Aorta (tissue), 5 donors: Measurements from ENCODE around the gene RASA3. TPM values are rescaled to one million over a fixed set of nuclear protein-coding genes. Genes with fewer than 3 reads are reported as not detected.

ENCODE experiments used
- ATAC-seq: fragments of 200-7000 bp; cut with Tn5 transposase; one replicate; pipeline ENCODE4 v1.9.1; 2022; ENCODE audit warnings: moderate library complexity; ENCODE audit not compliant: low FRiP score
- DNase-seq, 2 donors: peaks; one replicate each; pipeline ENCODE4 v3.0.0-alpha.2; 2020
- H3K27ac ChIP-seq, 2 donors: one replicate each; pipeline ENCODE4 v1.5.1; 2013; ENCODE audit warnings: low read length in 2 of 2, mild to moderate bottlenecking in 2 of 2, moderate library complexity in 2 of 2, control low read depth in 1 of 2, inconsistent platforms in 1 of 2, low read depth in 1 of 2
- H3K27me3 ChIP-seq, 2 donors: one replicate each; pipeline ENCODE4 v1.6.1; 2013; ENCODE audit warnings: control low read depth in 1 of 2, low read length in 1 of 2, mild to moderate bottlenecking in 1 of 2, moderate library complexity in 1 of 2; ENCODE audit not compliant: insufficient read depth in 2 of 2, control insufficient read depth in 1 of 2
- H3K36me3 ChIP-seq, 2 donors: one replicate each; pipeline ENCODE4 v1.6.1; 2013; ENCODE audit warnings: control low read depth in 1 of 2, low read length in 1 of 2, mild to moderate bottlenecking in 1 of 2; ENCODE audit not compliant: insufficient read depth in 2 of 2, control insufficient read depth in 1 of 2
- H3K4me1 ChIP-seq, 2 donors: one replicate each; pipeline ENCODE4 v1.6.1; 2013; ENCODE audit warnings: low read length in 2 of 2, control low read depth in 1 of 2, mild to moderate bottlenecking in 1 of 2, moderate library complexity in 1 of 2; ENCODE audit not compliant: insufficient read depth in 2 of 2, control insufficient read depth in 1 of 2
- H3K4me3 ChIP-seq, 2 donors: one replicate each; pipeline ENCODE4 v1.5.1; 2013; ENCODE audit warnings: low read length in 2 of 2, control low read depth in 1 of 2, mild to moderate bottlenecking in 1 of 2
- H3K9me3 ChIP-seq: one replicate; pipeline ENCODE4 v1.6.1; 2013; ENCODE audit warnings: mild to moderate bottlenecking, low read length; ENCODE audit not compliant: control insufficient read depth
- WGBS, 2 donors: extraction: QIAGEN DNeasy Blood & Tissue Kit; methylation state at CpG; one replicate each; pipeline ENCODE4 v1.1.7; 2013; 5-methylcytosine and 5-hydroxymethylcytosine counted together
- intact Hi-C, 2 donors: fragments of 100-400 bp; cut with DNase I; formaldehyde crosslinking; loops; one replicate each; pipeline versions ENCODE4 v1.14.2 to v1.15.0; 2022
- polyA plus RNA-seq, 2 donors: library from polyadenylated mRNA; stranded (reverse); fragments of 200-250 nt; gene quantifications; one replicate each; pipeline ENCODE4 v1.2.3, GENCODE V29; 2013
- total RNA-seq, 2 donors: library from RNA; stranded (reverse); fragmentation: NEBNext Ultra II Directional; extraction: Animal tissue kit (Norgen Biotek cat#: 25700); gene quantifications; one replicate each; pipeline ENCODE4 v1.2.1, GENCODE V29; 2021
- donor health status: healthy with polysubstance abuse.
- donor health status: Bipolar disorder and iron deficiency.
- donor health status: DM: no; HTN: no; CAD: no.
- donor health status: DM: no; HTN: no; CAD: no.
- donor health status: DM: yes; HTN: yes; CAD: no.

Gene RASA3
- total and polyA plus RNA-seq, 4 donors: 8.1 to 42.3 (median 28.9) TPM

DNA sequence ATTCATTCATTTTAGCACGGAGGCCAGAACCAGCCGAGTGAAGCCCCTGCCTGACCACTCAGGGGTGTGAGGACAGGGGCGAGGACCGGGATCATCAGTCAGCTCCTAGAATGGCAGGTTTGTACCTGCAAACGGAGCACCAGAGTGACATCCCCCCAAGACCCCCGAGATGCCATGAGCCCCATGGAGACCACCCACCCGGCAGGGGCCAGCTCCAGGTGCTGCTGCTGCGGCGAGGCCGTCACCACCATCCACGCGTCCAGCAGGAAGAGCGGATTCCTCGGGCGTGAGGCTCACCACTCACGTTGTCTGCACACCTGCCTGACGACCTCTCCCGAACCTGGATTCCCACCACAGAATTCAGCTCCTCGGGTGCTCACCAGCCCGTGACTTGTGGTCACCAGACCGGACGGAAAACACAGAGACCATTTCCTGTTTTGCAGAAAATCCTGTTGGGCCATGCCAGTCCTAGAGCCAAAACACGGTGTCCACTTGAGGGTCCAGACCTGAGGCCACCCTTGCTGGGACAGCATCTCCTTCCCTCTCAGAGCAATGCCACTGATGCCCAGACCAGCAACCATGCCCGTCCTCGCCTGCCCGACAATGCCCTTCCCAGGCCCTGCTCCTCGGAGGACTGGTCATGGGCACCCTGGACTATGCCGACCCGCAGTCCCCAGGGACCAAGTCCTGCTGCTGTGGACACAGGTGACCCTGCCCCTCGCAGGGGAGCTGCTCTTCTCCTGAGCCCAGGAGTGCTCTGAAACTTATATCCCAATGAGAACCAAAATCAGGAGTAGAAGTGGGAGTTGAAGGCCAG lies 74.2 kb downstream of the RASA3 start:
- Histone ChIP-seq H3K27ac (no peak overlapping the region), H3K4me1 (no peaks in the 10 kb centered on the region), H3K9me3 (no peaks in the 10 kb centered on the region), H3K36me3 (no peaks in the 10 kb centered on the region), H3K4me3 (no peak overlapping the region), H3K27me3 (no peaks in the 10 kb centered on the region)
- DNase-seq (peak in 1 of 2 donors; percentile 50), ATAC-seq (no peak)
- WGBS, 2 donors: 93% methylated on average over 30 of the region's 30 CpGs
- intact Hi-C loops: no loop called here

DNA sequence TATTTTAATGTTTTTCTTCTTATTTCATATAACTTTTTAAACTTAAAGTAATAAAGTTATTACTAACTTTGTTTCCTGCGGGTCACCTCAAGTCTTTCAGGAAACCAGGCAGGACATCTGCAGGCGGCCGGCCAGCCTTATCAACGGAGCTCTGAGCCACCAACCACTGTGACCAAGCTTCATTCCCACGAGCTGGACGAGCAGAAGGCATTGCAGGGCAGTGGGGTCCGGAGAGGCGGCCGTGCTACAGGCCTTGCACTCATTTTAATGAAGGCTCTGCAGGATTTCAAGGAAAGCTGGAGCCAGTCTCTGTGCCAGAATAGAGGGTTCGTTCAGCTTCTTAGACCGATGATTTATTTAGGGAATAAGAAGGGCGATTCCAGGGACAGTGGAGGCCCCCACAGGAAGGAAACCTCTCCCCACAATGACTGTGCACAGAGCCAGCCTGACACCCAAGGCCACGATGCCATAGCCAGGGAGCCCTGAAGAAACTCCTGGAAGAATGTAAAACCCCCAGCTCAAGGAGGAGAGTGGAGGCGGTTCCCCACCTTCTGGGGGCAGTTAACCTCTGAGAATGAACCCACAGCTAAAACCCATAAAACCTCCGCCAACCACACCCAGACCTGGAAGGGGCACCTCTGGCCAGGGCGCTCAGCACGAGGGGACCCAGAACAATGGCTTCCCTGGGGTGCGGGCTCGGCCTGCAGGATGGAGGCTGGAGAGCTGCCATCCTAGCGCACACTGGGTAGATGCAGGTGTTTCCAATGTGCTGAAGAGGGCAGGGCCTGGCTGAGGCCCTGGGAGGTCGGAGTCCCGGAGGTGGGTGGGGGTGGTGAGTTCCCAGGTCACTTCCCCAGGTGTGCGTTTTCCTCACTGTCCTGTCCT lies 75.0 kb downstream of the RASA3 start:
- ATAC-seq (no peak), DNase-seq (no peak)
- H3K9me3 ChIP-seq: no peaks in the 10 kb centered on the region
- H3K4me3 ChIP-seq: no peak overlapping the region
- no peaks in the 10 kb centered on the region for H3K27me3 ChIP-seq
- intact Hi-C loops: no loop called here
- H3K27ac ChIP-seq: peak overlapping the region in 1 of 2 donors; percentile 10
- WGBS, 2 donors: 49 to 50% methylated on average over 23 of the region's 23 CpGs
- H3K4me1 ChIP-seq: no peaks in the 10 kb centered on the region
- H3K36me3 ChIP-seq: no peaks in the 10 kb centered on the region

- intact Hi-C loops: no loop called here
- 78% methylated on average over 28 of the region's 28 CpGs for WGBS, 2 donors
- Histone ChIP-seq H3K27ac (no peak overlapping the region), H3K4me1 (no peaks in the 10 kb centered on the region), H3K36me3 (no peaks in the 10 kb centered on the region), H3K4me3 (no peak overlapping the region), H3K27me3 (no peaks in the 10 kb centered on the region), H3K9me3 (no peaks in the 10 kb centered on the region)
- no peak for DNase-seq
- ATAC-seq: no peak
Observed at GRCh38 chr13:114056205-114057013, 76.0 kb downstream of the RASA3 start.

GRCh38 chr13:114055766-114056165 lies 76.7 kb downstream of the RASA3 start:
- no peak for DNase-seq

DNA sequence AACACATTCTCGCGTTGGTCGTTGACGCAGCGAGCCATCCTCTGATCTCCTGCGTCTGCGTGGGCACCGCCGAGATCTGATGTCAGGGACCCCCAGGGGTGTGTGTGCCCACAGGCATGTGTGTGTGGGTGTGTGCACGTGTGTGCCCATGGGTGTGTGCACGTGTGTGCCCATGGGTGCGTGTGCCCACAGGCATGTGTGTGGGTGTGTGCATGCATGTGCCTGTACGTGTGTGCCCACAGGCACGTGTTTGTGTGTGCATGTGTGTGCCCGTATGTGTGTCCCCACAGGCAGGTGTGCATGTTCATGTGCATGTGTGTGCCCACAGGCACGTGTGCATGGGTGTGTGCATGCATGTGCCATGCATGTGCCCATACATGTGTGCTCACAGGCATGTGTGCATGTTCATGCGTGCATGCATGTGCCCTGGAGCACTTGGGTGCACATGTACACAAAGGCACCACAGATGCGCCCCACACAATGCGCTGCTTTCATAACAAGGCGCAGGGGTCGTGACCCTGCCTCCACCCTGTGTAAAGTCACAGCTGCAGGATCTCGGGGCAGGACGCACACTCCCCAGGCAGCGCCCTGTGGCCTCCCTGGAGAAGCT lies 77.5 kb downstream of the RASA3 start:
- Histone ChIP-seq H3K4me1 (no peaks in the 10 kb centered on the region), H3K4me3 (no peak overlapping the region), H3K27me3 (no peaks in the 10 kb centered on the region), H3K27ac (no peak overlapping the region), H3K9me3 (no peaks in the 10 kb centered on the region), H3K36me3 (no peaks in the 10 kb centered on the region)
- intact Hi-C loops: no loop called here
- DNase-seq (no peak), ATAC-seq (peak; percentile 17)
- 94% methylated on average over 24 of the region's 24 CpGs for WGBS, 2 donors

More at GRCh38 chr13:114055766-114056165, 76.7 kb downstream of the RASA3 start:
- Histone ChIP-seq H3K27me3 (no peaks in the 10 kb centered on the region), H3K4me3 (no peak overlapping the region), H3K27ac (no peak overlapping the region), H3K9me3 (no peaks in the 10 kb centered on the region), H3K4me1 (no peaks in the 10 kb centered on the region), H3K36me3 (no peaks in the 10 kb centered on the region)
- no peak for ATAC-seq
- intact Hi-C loops: no loop called here
- WGBS, 2 donors: 94 to 98% methylated on average over 19 of the region's 19 CpGs

GRCh38 chr13:114054264-114054663 lies 78.2 kb downstream of the RASA3 start:
- DNase-seq (no peak), ATAC-seq (no peak)
- 85 to 87% methylated on average over 5 of the region's 5 CpGs for WGBS, 2 donors
- Histone ChIP-seq H3K27ac (no peak overlapping the region), H3K4me3 (no peak overlapping the region), H3K4me1 (no peaks in the 10 kb centered on the region), H3K27me3 (no peaks in the 10 kb centered on the region), H3K36me3 (no peaks in the 10 kb centered on the region), H3K9me3 (no peaks in the 10 kb centered on the region)
- intact Hi-C loops: no loop called here

GRCh38 chr13:114053026-114053425 lies 79.4 kb downstream of the RASA3 start:
- ATAC-seq (no peak), DNase-seq (no peak)
- no peak overlapping the region for H3K4me3 ChIP-seq
- 89% methylated on average over 14 of the region's 14 CpGs for WGBS, 2 donors
- no peaks in the 10 kb centered on the region for H3K27me3 ChIP-seq
- H3K27ac ChIP-seq: no peak overlapping the region
- H3K4me1 ChIP-seq: no peaks in the 10 kb centered on the region
- intact Hi-C loops: no loop called here
- no peaks in the 10 kb centered on the region for H3K36me3 ChIP-seq
- no peaks in the 10 kb centered on the region for H3K9me3 ChIP-seq
